Erythroblast (primary cell): Measurements from ENCODE around the gene ELP4.
"Not testable (repeated sequence)": the region's sequence is repeated elsewhere in the genome, so short reads cannot be mapped to it uniquely, and the experiment has no call there.

Experiments
- DNase-seq, 2 experiments: peaks; one replicate each; lab custom pipeline; 2025; lab: John Stamatoyannopoulos, UW
- GATA1 ChIP-seq: IDR thresholded peaks from 2 replicates; pipeline ENCODE4 v1.6.1; 2011; ENCODE audit warnings: low read depth, mild to moderate bottlenecking, control low read depth, low read length, moderate library complexity
- POLR2A ChIP-seq: IDR thresholded peaks from 2 replicates; pipeline ENCODE4 v1.6.1; 2011; ENCODE audit warnings: mild to moderate bottlenecking, low read length

Gene ELP4

DNA sequence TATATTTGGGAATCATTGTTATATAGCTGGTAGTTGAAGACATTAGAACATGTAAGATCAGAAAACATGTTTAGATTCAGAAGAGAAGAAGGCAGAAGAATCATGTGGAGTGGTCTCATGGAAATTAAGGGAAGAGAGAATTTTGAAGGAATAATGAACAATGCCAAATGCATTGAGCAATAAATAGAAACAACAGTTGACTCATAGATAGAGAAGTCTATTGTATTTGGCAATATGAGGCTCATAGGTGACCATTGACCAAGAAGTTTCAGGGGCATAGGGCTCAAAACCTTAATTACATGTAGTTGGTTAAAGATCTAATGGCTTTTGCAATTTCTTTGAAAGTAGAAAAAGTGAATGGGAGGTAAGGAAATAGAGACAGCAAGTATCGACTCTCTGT lies 177.7 kb downstream of the ELP4 start:
- DNase-seq = no peak
- no peak for TF ChIP-seq GATA1
- no peak for TF ChIP-seq POLR2A

DNA sequence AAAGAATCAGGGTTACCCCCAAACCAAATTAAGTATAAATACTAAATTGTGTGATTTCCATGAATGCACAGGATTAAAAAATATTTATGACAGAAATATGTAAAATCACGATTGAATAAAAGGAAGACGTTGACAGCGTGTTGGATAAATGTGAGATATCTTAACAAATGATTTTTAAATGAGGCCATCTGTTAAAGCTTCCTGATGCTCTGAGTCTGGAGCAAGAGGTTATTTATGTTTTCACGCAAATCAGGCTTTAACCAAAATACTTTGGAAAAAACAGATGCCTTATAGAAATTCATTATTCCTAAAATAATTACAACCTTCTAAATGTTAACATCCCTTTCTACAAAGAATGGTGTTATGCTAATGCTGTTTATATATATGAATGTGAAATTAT lies 178.3 kb downstream of the ELP4 start:
- DNase-seq = no peak
- TF ChIP-seq GATA1 (no peak), POLR2A (no peak)

DNA sequence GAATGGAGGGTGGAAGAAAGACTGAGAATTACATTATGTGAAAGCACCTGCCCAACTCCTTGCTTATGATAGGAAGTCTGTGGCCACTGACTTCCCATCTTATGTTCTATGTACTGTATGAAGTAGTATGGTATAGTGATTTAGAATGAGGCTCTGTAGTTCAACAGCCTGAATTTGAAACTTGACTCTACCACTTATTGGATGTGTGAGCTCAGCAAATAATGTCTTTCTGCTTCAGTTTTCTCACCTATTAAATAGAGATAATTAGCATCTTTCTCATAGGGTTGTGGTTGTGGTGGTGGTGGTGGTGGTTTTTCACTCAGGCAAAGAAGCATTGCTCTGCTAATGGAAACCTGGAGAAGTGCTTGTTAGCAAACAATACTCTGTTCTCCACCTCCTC lies 180.0 kb downstream of the ELP4 start:
- TF ChIP-seq POLR2A = no peak

GRCh38 chr11:31690041-31690440 lies 180.5 kb downstream of the ELP4 start:
- DNase-seq = no peak
- TF ChIP-seq GATA1 (no peak), POLR2A (no peak)

More for the DNA sequence above, 180.0 kb downstream of the ELP4 start:
- DNase-seq = no peak

- no peak for TF ChIP-seq GATA1
- no peak for TF ChIP-seq POLR2A
- DNase-seq = no peak
These were observed 180.9 kb downstream of the ELP4 start for GRCh38 chr11:31690516-31690915.

DNA sequence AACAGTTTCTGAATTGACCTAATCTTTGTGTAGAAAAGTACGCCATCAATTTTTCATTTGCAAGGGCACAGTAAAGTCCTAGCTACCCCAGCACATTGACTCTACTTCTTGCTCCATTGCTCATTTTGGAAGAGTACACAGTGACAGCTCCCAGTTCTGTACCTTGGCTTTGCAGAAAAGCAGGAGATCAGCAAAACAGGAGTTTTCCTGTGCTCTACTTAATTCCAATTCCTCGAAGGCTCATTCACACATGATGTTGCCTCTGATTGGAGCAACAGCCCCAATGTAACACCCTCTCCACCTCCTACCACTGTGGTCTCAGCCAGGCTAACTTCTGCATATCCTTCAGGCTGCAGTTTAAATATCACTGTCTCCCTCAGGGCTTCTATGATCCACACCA lies 182.9 kb downstream of the ELP4 start:
- no peak for TF ChIP-seq POLR2A
- no peak for TF ChIP-seq GATA1
- DNase-seq = no peak

GRCh38 chr11:31697049-31697448 lies 187.5 kb downstream of the ELP4 start:
- DNase-seq = not testable (repeated sequence)

- TF ChIP-seq POLR2A (no peak), GATA1 (no peak)
- no peak for DNase-seq
These were observed 189.5 kb downstream of the ELP4 start for GRCh38 chr11:31699066-31699465.

- DNase-seq = no peak
- TF ChIP-seq GATA1 (no peak), POLR2A (no peak)
These were observed 193.4 kb downstream of the ELP4 start for GRCh38 chr11:31702966-31703365.

DNA sequence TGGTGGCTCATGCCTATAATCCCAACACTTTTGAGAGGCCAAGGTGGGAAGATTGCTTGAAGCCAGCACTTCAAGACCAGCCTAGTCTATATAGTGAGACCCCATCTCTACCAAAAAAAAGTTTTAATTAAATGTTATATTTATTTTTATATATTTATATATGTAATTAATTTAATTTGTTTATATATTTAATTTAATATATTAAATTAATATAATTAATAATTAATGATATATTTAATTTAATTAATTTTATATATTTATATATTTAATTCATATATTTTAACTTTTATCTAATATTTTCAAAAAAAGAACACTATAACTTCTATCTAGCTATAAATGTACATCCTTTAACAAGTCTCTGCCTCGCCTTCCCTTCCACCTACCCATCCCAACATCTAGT lies 196.8 kb downstream of the ELP4 start:
- TF ChIP-seq POLR2A (no peak), GATA1 (no peak)
- DNase-seq = no peak

GRCh38 chr11:31711137-31711536 lies 201.6 kb downstream of the ELP4 start:
- no peak for DNase-seq
- TF ChIP-seq GATA1 (no peak), POLR2A (no peak)

DNA sequence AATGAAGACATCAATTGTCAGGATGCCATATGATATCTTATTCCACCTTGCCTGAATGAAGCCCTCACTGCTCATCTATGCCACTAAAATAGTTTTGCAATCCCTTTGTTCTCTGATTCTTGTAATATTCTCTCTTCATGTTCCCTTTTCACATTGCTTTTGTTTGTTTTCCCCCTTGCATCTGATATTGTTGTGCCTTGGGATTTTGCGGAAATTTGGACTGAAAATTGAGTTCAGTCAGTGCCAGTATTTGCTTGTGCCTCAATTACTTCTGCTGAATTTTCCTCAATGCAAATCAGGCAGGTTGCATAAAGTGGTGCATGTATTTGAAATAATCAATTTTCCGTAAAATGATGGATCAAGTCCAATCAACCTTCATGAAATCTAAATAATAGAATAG lies 203.3 kb downstream of the ELP4 start:
- no peak for TF ChIP-seq POLR2A
- TF ChIP-seq GATA1 = no peak
- no peak for DNase-seq

GRCh38 chr11:31714840-31715239 lies 205.3 kb downstream of the ELP4 start:
- TF ChIP-seq GATA1 = no peak
- no peak for TF ChIP-seq POLR2A

DNA sequence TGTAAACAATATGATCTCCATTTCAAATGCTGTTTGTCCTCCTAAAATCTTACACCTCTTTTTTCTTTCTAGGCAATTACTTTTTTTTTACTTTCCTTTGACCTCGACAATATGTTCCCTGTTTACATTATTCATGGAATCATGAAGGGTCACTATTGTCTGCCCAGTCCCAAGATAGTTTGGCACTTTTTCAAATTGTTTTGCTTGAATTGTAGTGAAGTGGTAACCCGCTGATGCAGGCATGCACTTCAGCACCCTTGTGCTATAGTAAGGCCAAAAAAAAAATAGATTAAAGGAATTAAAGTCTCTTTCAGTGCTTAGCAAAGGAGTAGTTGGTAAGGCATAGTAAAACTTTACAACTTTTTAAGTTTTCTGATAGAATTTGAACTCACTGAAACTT lies 210.7 kb downstream of the ELP4 start:
- DNase-seq = no peak
- TF ChIP-seq POLR2A = no peak
- no peak for TF ChIP-seq GATA1

More at GRCh38 chr11:31714840-31715239, 205.3 kb downstream of the ELP4 start:
- no peak for DNase-seq

GRCh38 chr11:31720671-31721365 lies 211.3 kb downstream of the ELP4 start:
- DNase-seq = no peak
- TF ChIP-seq GATA1 (no peak), POLR2A (no peak)

DNA sequence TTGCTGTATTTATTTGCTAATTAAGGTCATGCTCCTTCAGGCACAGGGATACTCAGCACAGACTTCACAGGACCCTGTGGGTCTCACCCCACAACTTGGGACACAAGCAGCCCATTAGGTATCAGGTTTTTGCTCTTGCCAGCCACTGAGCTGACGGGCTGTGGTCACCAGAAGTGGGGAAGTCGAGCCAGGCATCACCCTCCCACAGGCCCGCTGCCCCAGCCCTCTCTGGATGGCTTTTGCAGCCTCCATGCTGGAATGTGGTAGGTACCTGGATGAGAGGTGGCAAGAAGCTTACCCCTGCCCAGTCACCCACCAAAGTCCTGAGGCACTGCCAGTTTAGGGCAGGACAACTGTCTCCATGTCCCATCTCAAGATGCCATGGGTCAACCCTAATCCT lies 213.2 kb downstream of the ELP4 start:
- TF ChIP-seq POLR2A (no peak), GATA1 (no peak)
- DNase-seq = no peak
